Measurements from ENCODE around the gene WDR37. TPM values are rescaled to one million over a fixed set of nuclear protein-coding genes. Genes with fewer than 3 reads are reported as not detected.

The WDR37 gene
- total RNA-seq, 4 donors from 2014 or later = 1.3 to 21.7 (median 11.2) TPM

GRCh38 chr10:1141701-1142100 lies 85.5 kb downstream of the WDR37 start:
- no peaks in the 10 kb centered on the region for H3K4me1 ChIP-seq
- no peak overlapping the region for H3K4me3 ChIP-seq
- intact Hi-C loops (cut with DNase I; ENCODE audit: low total_unique reads) = no loop called here
- TF ChIP-seq POLR2A (IDR thresholded peaks at IDR 0.05) = no peak
- TF ChIP-seq CTCF (IDR thresholded peaks at IDR 0.05) = no peak
- H3K27me3 ChIP-seq = no peaks in the 10 kb centered on the region
- H3K9me3 ChIP-seq = peaks cover 0 to 2% of the 10 kb centered on the region in 2 donors
- H3K27ac ChIP-seq = no peak overlapping the region
- DNase-seq = no peak
- H3K36me3 ChIP-seq = no peaks in the 10 kb centered on the region

GRCh38 chr10:1142596-1142995 lies 86.4 kb downstream of the WDR37 start:
- Histone ChIP-seq H3K9me3 (peaks cover 0 to 2% of the 10 kb centered on the region in 2 donors), H3K36me3 (no peaks in the 10 kb centered on the region), H3K27me3 (no peaks in the 10 kb centered on the region), H3K4me3 (no peak overlapping the region), H3K27ac (no peak overlapping the region), H3K4me1 (no peaks in the 10 kb centered on the region)
- intact Hi-C loops (cut with DNase I; ENCODE audit: low total_unique reads) = no loop called here
- no peak for TF ChIP-seq POLR2A (IDR thresholded peaks at IDR 0.05)
- TF ChIP-seq CTCF (IDR thresholded peaks at IDR 0.05) = no peak
- no peak for DNase-seq

- intact Hi-C loops (cut with DNase I; ENCODE audit: low total_unique reads) = no loop called here
These were observed 91.6 kb downstream of the WDR37 start for GRCh38 chr10:1147810-1148209.

GRCh38 chr10:1148855-1149605 lies 92.8 kb downstream of the WDR37 start:
- no peaks in the 10 kb centered on the region for H3K36me3 ChIP-seq
- H3K9me3 ChIP-seq = peaks cover 0 to 2% of the 10 kb centered on the region in 2 donors
- no peaks in the 10 kb centered on the region for H3K4me1 ChIP-seq
- intact Hi-C loops (cut with DNase I; ENCODE audit: low total_unique reads) = no loop called here
- H3K27me3 ChIP-seq = no peaks in the 10 kb centered on the region
- no peak for DNase-seq
- no peak overlapping the region for H3K27ac ChIP-seq
- no peak overlapping the region for H3K4me3 ChIP-seq
- TF ChIP-seq POLR2A (IDR thresholded peaks at IDR 0.05) = no peak
- no peak for TF ChIP-seq CTCF (IDR thresholded peaks at IDR 0.05)

More at GRCh38 chr10:1147810-1148209, 91.6 kb downstream of the WDR37 start:
- Histone ChIP-seq H3K27me3 (no peaks in the 10 kb centered on the region), H3K4me1 (no peaks in the 10 kb centered on the region), H3K9me3 (peaks cover 0 to 2% of the 10 kb centered on the region in 2 donors), H3K4me3 (no peak overlapping the region), H3K27ac (no peak overlapping the region), H3K36me3 (no peaks in the 10 kb centered on the region)
- no peak for DNase-seq
- no peak for TF ChIP-seq POLR2A (IDR thresholded peaks at IDR 0.05)
- TF ChIP-seq CTCF (IDR thresholded peaks at IDR 0.05) = no peak

- no peak for DNase-seq
- no peaks in the 10 kb centered on the region for H3K4me1 ChIP-seq
- H3K9me3 ChIP-seq = peaks cover 0 to 2% of the 10 kb centered on the region in 2 donors
- no peaks in the 10 kb centered on the region for H3K27me3 ChIP-seq
- no peak overlapping the region for H3K27ac ChIP-seq
- H3K36me3 ChIP-seq = no peaks in the 10 kb centered on the region
- intact Hi-C loops (cut with DNase I; ENCODE audit: low total_unique reads) = no loop called here
- TF ChIP-seq CTCF (IDR thresholded peaks at IDR 0.05) (no peak), POLR2A (IDR thresholded peaks at IDR 0.05) (no peak)
- H3K4me3 ChIP-seq = no peak overlapping the region
These were observed 93.8 kb downstream of the WDR37 start for GRCh38 chr10:1149793-1150637.

Data from uterus (tissue), 4 donors.